Lung (tissue), 12 donors: ENCODE data around the gene GPR84. TPM values are rescaled to one million over a fixed set of nuclear protein-coding genes. Genes with fewer than 3 reads are reported as not detected.
A peak's percentile ranks its signal among the peaks of the same experiment; 100 is the strongest.

ENCODE experiments used
- ATAC-seq: fragments of 200-7000 bp; cut with Tn5 transposase; one replicate; pipeline ENCODE4 v1.9.1; 2020; ENCODE audit warnings: moderate number of reproducible peaks; ENCODE audit not compliant: insufficient read depth, low FRiP score
- DNase-seq, 3 donors: peaks; one replicate each; pipeline ENCODE4 v3.0.0-alpha.2; 2013 to 2017
- H3K27ac ChIP-seq, 2 donors: one replicate each; pipeline ENCODE4 v1.5.1; 2013; ENCODE audit warnings: mild to moderate bottlenecking in 2 of 2, moderate library complexity in 2 of 2, control low read depth in 1 of 2, inconsistent platforms in 1 of 2, low read depth in 1 of 2, low read length in 1 of 2
- H3K27me3 ChIP-seq, 3 donors: one replicate each; pipeline ENCODE4 v1.5.1; 2013; ENCODE audit warnings: low read length in 2 of 3; ENCODE audit not compliant: control insufficient read depth in 3 of 3, insufficient read depth in 3 of 3
- H3K36me3 ChIP-seq, 4 donors: one replicate each; pipeline ENCODE4 v1.5.1; 2013; ENCODE audit warnings: low read length in 4 of 4, mild to moderate bottlenecking in 1 of 4, moderate library complexity in 1 of 4; ENCODE audit not compliant: control insufficient read depth in 4 of 4, insufficient read depth in 4 of 4
- H3K4me1 ChIP-seq, 5 donors: one replicate each; pipeline ENCODE4 v1.5.1; 2013; ENCODE audit warnings: low read length in 5 of 5, mild to moderate bottlenecking in 2 of 5, moderate library complexity in 1 of 5; ENCODE audit not compliant: control insufficient read depth in 5 of 5, insufficient read depth in 5 of 5
- H3K4me3 ChIP-seq: one replicate; pipeline ENCODE4 v1.5.1; 2013; ENCODE audit warnings: mild to moderate bottlenecking, control low read depth, moderate library complexity
- H3K9ac ChIP-seq, 2 donors: one replicate each; pipeline ENCODE4 v1.5.1; 2013; ENCODE audit warnings: low read length in 2 of 2, control low read depth in 1 of 2; ENCODE audit not compliant: insufficient read depth in 1 of 2
- H3K9me3 ChIP-seq, 4 donors: one replicate each; pipeline ENCODE4 v1.5.1; 2013; ENCODE audit warnings: low read length in 3 of 4, mild to moderate bottlenecking in 1 of 4, moderate library complexity in 1 of 4; ENCODE audit not compliant: control insufficient read depth in 4 of 4, insufficient read depth in 3 of 4
- WGBS, 2 donors: extraction: QIAGEN DNeasy Blood & Tissue Kit; methylation state at CpG; one replicate each; pipeline ENCODE4 v1.1.7; 2013; 5-methylcytosine and 5-hydroxymethylcytosine counted together
- polyA plus RNA-seq, 2 donors: library from polyadenylated mRNA; stranded (reverse); fragments of 200-250 nt; gene quantifications; one replicate each; pipeline ENCODE4 v1.2.1, GENCODE V29; 2013
- total RNA-seq, 2 donors: library from RNA; depleted of rRNA in 1 of 2; stranded (reverse); fragments of >200 nt in 1 of 2; gene quantifications; one replicate each; pipeline ENCODE4 v1.2.1, GENCODE V29; 2014 to 2021
- TF ChIP-seq, protein P1 (sequence below): IDR thresholded peaks from 2 replicates; pipeline ENCODE4 v1.5.1; 2012; ENCODE audit warnings: mild to moderate bottlenecking; ENCODE audit errors: control extremely low read depth, extremely low read depth
- donor health status: control.
- donor health status: control.
- donor health status: Bipolar disorder and iron deficiency.
- donor health status: healthy.
- donor health status: DM: yes; HTN: yes; CAD: no.

Gene GPR84
- total and polyA plus RNA-seq, 4 donors: 0.73 to 76.1 (median 2.1) TPM

DNA sequence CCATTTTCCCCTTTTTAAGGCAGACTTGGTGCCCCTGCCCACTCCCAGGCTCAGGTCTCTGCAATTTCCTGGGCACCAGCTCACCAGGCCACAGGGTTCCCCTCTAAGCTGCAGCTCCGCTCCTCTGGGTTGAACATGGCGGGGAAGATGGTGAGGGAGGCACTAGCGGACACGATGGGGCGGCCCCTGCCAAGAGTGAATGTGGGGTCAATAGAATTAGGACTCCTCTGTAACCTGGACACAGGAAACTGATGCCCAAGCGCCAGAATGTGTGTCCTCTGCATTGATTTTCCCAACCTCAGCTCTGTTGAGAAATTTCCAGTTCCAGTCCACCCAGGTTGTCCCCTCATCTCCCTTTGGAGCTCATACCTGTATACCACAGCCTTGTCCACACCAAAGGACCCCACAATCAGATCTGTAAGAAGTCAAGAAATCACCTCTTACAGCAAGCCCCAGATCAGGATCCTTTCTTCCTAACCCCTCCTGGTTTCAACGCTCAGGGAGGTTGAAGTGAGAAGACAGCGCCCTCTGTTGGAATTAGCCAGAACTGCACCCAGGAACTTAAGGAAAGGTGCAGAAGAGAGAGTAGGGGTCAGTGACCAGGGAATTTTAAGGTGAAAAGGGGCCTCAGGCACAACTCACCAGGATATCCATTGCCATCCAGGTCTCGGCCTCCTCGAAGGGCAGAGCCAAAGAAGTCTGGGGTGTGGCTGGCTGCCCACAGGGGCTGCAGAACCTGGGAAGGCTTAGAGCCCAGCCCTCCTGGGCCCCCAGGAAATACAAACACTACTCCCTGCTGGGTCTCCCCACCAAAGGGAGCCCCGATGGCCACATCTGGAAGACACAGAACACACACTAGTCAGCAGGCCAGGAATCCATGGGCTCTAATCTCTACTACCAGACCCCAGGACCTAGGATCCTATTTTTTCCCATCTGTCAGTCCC lies 40.0 kb upstream of the GPR84 start:
- Histone ChIP-seq H3K4me1 (peaks cover 0 to 4% (median 0%) of the 10 kb centered on the region in 5 donors), H3K27me3 (no peaks in the 10 kb centered on the region), H3K9me3 (no peaks in the 10 kb centered on the region), H3K9ac (no peak overlapping the region), H3K36me3 (peaks cover 21 to 71% (median 42%) of the 10 kb centered on the region in 4 donors), H3K27ac (no peak overlapping the region), H3K4me3 (no peak overlapping the region)
- TF ChIP-seq, protein P1, sequence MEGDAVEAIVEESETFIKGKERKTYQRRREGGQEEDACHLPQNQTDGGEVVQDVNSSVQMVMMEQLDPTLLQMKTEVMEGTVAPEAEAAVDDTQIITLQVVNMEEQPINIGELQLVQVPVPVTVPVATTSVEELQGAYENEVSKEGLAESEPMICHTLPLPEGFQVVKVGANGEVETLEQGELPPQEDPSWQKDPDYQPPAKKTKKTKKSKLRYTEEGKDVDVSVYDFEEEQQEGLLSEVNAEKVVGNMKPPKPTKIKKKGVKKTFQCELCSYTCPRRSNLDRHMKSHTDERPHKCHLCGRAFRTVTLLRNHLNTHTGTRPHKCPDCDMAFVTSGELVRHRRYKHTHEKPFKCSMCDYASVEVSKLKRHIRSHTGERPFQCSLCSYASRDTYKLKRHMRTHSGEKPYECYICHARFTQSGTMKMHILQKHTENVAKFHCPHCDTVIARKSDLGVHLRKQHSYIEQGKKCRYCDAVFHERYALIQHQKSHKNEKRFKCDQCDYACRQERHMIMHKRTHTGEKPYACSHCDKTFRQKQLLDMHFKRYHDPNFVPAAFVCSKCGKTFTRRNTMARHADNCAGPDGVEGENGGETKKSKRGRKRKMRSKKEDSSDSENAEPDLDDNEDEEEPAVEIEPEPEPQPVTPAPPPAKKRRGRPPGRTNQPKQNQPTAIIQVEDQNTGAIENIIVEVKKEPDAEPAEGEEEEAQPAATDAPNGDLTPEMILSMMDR: peak; percentile 63
- WGBS, 2 donors: 66 to 69% methylated on average over 11 of the region's 11 CpGs
- ATAC-seq (no peak), DNase-seq (peak; percentile 51 to 62 (median 56))

- TF ChIP-seq, protein P1: no peak
- 91 to 93% methylated on average over 2 of the region's 2 CpGs for WGBS, 2 donors
- Histone ChIP-seq H3K27me3 (no peaks in the 10 kb centered on the region), H3K27ac (no peak overlapping the region), H3K9ac (no peak overlapping the region), H3K9me3 (no peaks in the 10 kb centered on the region), H3K36me3 (peaks cover 36 to 67% (median 55%) of the 10 kb centered on the region in 4 donors), H3K4me3 (no peak overlapping the region), H3K4me1 (no peaks in the 10 kb centered on the region)
- ATAC-seq (no peak), DNase-seq (no peak)
These were observed 36.8 kb upstream of the GPR84 start for GRCh38 chr12:54401119-54401518.

DNA sequence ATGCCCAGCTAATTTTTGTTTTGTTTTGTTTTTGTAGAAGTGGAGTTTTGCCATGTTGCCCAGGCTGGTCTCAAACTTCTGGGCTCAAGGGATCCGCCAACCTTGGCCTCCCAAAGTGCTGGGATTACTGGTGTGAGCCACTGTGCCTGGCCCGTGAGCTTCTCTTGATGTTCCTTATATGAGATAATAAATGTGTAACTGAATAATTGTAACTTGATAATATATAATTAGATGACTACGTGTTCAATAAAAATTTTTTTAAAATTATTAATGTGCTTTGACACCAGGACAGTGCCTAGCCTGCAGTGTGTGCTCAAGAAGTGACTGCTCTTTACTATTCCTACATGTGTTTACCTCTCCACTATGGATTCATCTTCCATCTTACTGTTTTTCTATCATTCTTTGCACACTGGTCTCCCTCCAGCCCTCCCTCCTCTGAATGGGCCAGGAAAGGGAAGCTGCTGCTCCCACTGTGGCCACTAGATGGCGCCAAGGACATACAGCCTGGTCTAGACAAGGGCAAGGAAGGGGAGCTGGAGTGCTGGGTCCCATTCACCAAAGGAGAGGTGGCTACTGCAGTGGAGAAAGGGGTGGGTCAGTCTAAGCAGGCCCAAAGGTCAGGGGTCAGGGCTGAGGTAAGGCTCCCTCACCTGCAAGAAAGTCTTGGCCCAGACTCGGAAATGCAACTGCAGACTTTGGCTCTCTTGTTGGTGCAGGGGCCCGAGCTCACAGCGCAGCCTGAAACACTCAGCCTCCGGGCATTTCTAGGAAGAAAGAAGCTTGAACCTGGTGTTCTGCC lies 34.9 kb upstream of the GPR84 start:
- WGBS, 2 donors: 76 to 79% methylated on average over 8 of the region's 8 CpGs
- H3K9me3 ChIP-seq: no peaks in the 10 kb centered on the region
- H3K4me1 ChIP-seq: no peaks in the 10 kb centered on the region
- no peak overlapping the region for H3K4me3 ChIP-seq
- peaks cover 34 to 72% (median 49%) of the 10 kb centered on the region in 4 donors for H3K36me3 ChIP-seq
- DNase-seq: peak; percentile 87 to 91 (median 90)
- H3K9ac ChIP-seq: no peak overlapping the region
- no peak overlapping the region for H3K27ac ChIP-seq
- TF ChIP-seq, protein P1: peak; percentile 99
- no peaks in the 10 kb centered on the region for H3K27me3 ChIP-seq
- ATAC-seq: peak; percentile 76
